ENCODE data around the gene EMC7. TPM values are rescaled to one million over a fixed set of nuclear protein-coding genes. Genes with fewer than 3 reads are reported as not detected.
A peak's percentile ranks its signal among the peaks of the same experiment; 100 is the strongest.

The EMC7 gene
- total and polyA plus RNA-seq, 2 of the 13 experiments (the other 11 are each of a cell fraction or from before 2014, with no cell fraction given) = 46.8 to 113 TPM

DNA sequence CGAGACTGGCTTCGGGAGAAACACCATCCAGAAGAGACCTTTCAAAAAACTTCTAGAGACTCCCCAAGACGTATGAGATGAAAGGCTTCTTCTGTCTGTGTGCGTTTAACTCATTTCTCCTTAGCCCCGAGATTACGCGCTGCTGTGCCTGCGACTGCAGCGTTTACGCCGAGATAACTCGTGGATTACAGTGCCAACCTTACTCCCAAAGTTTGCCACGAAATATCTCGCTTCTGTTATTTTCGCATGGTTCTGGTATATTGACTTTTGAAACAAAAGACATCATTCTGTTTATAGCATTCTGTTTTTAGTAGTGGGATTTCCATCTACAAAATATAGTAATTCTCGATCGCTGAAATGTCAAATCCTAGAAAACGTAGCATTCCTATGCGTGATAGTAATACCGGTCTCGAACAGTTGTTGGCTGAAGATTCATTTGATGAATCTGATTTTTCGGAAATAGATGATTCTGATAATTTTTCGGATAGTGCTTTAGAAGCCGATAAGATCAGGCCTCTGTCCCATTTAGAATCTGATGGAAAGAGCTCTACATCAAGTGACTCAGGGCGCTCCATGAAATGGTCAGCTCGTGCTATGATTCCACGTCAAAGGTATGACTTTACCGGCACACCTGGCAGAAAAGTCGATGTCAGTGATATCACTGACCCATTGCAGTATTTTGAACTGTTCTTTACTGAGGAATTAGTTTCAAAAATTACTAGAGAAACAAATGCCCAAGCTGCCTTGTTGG lies 688 bp upstream of the EMC7 start:
- ATAC-seq (peak; percentile 22), DNase-seq (ENCODE audit: low spot score) (no peak), FAIRE-seq (no peak)
- Histone ChIP-seq H3K4me2 (ENCODE audit: low read depth, low read length) (peak overlapping the region; percentile 84), H2AFZ (ENCODE audit: low read length) (peak overlapping the region; percentile 88), H4K20me1 (ENCODE audit: insufficient read depth, low read length) (no peaks in the 10 kb centered on the region), H3K79me2 (ENCODE audit: insufficient read depth, low read length) (peaks cover 45% of the 10 kb centered on the region), H3K27me3 (ENCODE audit: control insufficient read depth in 1 of 2, insufficient read depth in 2 of 2, low read length in 2 of 2) (peaks cover 0 to 3% of the 10 kb centered on the region in 2 experiments; a peak in 1 of 5 replicates), H3K4me3 (replicated peaks in 1 of 3; ENCODE audit: insufficient read depth in 1 of 3, low read depth in 2 of 3, low read length in 3 of 3) (peak overlapping the region; percentile 75 to 95 (median 92)), H3K4me1 (ENCODE audit: insufficient read depth, low read length) (peaks cover 27% of the 10 kb centered on the region), H3K9me3 (ENCODE audit: low read length) (no peaks in the 10 kb centered on the region), H3K36me3 (replicated peaks in 1 of 2; ENCODE audit: control insufficient read depth in 1 of 2, insufficient read depth in 2 of 2, low read length in 2 of 2) (no peaks in the 10 kb centered on the region), H3K27ac (ENCODE audit: extremely low read length, insufficient read depth, low read length) (peak overlapping the region; percentile 72), H3K9ac (ENCODE audit: insufficient read depth, low read depth, low read length) (peak overlapping the region; percentile 91)
- in situ Hi-C loops (cut with HindIII; ENCODE audit: extremely low pct_ligation_motif_present, low pct_unique_long_range_greater_than_20kb) = no loop called here
- intact Hi-C loops (cut with micrococcal nuclease; ENCODE audit: unreplicated experiment) = loop anchor here (1.0 to 10.0 kb wide), 2 partner anchors 122 to 242 kb away; partner anchors contain the start of genes NOP10 and NUTM1
- TSS peak; percentile 88 for BruUV-seq (replicated peaks)
- 11% methylated on average over 27 of the region's 29 CpGs for WGBS (ENCODE audit: low lambda C conversion rate)
- POLR2A ChIA-PET = interaction anchor here (0.7 to 2.8 kb wide), 13 partner anchors 8 to 240 kb away, joined by 3 to 16 read pairs (median 5); partner anchors contain the start of genes EMC4 and KATNBL1
- CTCF ChIA-PET (ENCODE audit: low intra/inter-chr PET ratio, low total read pairs) = no interaction called here
- peak; percentile 6 for TF ChIP-seq SKI (IDR thresholded peaks at IDR 0.05; ENCODE audit: partially characterized antibody)
- TF ChIP-seq ERF (CRISPR knock-in tag; IDR thresholded peaks at IDR 0.05) = no peak
- no peak for TF ChIP-seq ZNF644 (CRISPR knock-in tag; IDR thresholded peaks at IDR 0.05; ENCODE audit: low read depth)
- TF ChIP-seq RORA (CRISPR knock-in tag; IDR thresholded peaks at IDR 0.05) = no peak
- TF ChIP-seq THAP11 (CRISPR knock-in tag; IDR thresholded peaks at IDR 0.05) = no peak; the same call in 1 of the 2 replicates
- no peak for TF ChIP-seq MAFF (IDR thresholded peaks at IDR 0.05; ENCODE audit: low read depth, low read length)
- no peak for TF ChIP-seq TOPORS (CRISPR knock-in tag; IDR thresholded peaks at IDR 0.05)
- no peak for TF ChIP-seq ZMAT3 (CRISPR knock-in tag; conservative IDR thresholded peaks at IDR 0.05)
- TF ChIP-seq, protein P1, sequence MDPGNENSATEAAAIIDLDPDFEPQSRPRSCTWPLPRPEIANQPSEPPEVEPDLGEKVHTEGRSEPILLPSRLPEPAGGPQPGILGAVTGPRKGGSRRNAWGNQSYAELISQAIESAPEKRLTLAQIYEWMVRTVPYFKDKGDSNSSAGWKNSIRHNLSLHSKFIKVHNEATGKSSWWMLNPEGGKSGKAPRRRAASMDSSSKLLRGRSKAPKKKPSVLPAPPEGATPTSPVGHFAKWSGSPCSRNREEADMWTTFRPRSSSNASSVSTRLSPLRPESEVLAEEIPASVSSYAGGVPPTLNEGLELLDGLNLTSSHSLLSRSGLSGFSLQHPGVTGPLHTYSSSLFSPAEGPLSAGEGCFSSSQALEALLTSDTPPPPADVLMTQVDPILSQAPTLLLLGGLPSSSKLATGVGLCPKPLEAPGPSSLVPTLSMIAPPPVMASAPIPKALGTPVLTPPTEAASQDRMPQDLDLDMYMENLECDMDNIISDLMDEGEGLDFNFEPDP (CRISPR knock-in tag; conservative IDR thresholded peaks at IDR 0.05) = no peak
- TF ChIP-seq NFATC3 (CRISPR knock-in tag; IDR thresholded peaks at IDR 0.05) = 0 out of 2 replicates have a peak, but pooled peaks have one; percentile 1
- TF ChIP-seq ZFY (CRISPR knock-in tag; IDR thresholded peaks at IDR 0.05) = 0 out of 2 replicates have a peak, but pooled peaks have one; percentile 48
- no peak for TF ChIP-seq MED13 (CRISPR knock-in tag; IDR thresholded peaks at IDR 0.05)
- TF ChIP-seq, protein P2, sequence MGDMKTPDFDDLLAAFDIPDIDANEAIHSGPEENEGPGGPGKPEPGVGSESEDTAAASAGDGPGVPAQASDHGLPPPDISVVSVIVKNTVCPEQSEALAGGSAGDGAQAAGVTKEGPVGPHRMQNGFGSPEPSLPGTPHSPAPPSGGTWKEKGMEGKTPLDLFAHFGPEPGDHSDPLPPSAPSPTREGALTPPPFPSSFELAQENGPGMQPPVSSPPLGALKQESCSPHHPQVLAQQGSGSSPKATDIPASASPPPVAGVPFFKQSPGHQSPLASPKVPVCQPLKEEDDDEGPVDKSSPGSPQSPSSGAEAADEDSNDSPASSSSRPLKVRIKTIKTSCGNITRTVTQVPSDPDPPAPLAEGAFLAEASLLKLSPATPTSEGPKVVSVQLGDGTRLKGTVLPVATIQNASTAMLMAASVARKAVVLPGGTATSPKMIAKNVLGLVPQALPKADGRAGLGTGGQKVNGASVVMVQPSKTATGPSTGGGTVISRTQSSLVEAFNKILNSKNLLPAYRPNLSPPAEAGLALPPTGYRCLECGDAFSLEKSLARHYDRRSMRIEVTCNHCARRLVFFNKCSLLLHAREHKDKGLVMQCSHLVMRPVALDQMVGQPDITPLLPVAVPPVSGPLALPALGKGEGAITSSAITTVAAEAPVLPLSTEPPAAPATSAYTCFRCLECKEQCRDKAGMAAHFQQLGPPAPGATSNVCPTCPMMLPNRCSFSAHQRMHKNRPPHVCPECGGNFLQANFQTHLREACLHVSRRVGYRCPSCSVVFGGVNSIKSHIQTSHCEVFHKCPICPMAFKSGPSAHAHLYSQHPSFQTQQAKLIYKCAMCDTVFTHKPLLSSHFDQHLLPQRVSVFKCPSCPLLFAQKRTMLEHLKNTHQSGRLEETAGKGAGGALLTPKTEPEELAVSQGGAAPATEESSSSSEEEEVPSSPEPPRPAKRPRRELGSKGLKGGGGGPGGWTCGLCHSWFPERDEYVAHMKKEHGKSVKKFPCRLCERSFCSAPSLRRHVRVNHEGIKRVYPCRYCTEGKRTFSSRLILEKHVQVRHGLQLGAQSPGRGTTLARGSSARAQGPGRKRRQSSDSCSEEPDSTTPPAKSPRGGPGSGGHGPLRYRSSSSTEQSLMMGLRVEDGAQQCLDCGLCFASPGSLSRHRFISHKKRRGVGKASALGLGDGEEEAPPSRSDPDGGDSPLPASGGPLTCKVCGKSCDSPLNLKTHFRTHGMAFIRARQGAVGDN (CRISPR knock-in tag; IDR thresholded peaks at IDR 0.05) = no peak
- TF ChIP-seq, protein P3, sequence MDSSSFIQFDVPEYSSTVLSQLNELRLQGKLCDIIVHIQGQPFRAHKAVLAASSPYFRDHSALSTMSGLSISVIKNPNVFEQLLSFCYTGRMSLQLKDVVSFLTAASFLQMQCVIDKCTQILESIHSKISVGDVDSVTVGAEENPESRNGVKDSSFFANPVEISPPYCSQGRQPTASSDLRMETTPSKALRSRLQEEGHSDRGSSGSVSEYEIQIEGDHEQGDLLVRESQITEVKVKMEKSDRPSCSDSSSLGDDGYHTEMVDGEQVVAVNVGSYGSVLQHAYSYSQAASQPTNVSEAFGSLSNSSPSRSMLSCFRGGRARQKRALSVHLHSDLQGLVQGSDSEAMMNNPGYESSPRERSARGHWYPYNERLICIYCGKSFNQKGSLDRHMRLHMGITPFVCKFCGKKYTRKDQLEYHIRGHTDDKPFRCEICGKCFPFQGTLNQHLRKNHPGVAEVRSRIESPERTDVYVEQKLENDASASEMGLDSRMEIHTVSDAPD (CRISPR knock-in tag; IDR thresholded peaks at IDR 0.05) = no peak
- TF ChIP-seq PHF21A (CRISPR knock-in tag; IDR thresholded peaks at IDR 0.05) = peak; percentile 29; the same call in 1 of the 2 replicates
- TF ChIP-seq ZNF672 (CRISPR knock-in tag; IDR thresholded peaks at IDR 0.05) = no peak

Measured in HepG2 (cell line).